Fibroblast of the aortic adventitia (primary cell): ENCODE data around the gene ZFYVE28. TPM values are rescaled to one million over a fixed set of nuclear protein-coding genes. Genes with fewer than 3 reads are reported as not detected.

Experiments used
- DNase-seq: peaks from one replicate; pipeline ENCODE4 v3.0.0-alpha.2; 2010; ENCODE audit warnings: low read depth
- H3K4me3 ChIP-seq: 2 replicates; pipeline ENCODE4 v1.5.1; 2011; ENCODE audit warnings: low read depth, mild to moderate bottlenecking, control low read depth, low read length, moderate library complexity
- CTCF ChIP-seq: IDR thresholded peaks from 2 replicates; pipeline ENCODE4 v1.5.1; 2011; ENCODE audit warnings: mild to moderate bottlenecking, low read length, control low read depth, inconsistent platforms; ENCODE audit not compliant: insufficient read depth
- total RNA-seq: library from RNA; depleted of rRNA; stranded (reverse); fragments of >200 nt; gene quantifications from 2 replicates; pipeline ENCODE4 v1.2.3, GENCODE V29; 2012; ENCODE audit warnings: low replicate concordance

The ZFYVE28 gene
- total RNA-seq, 1 donor, result 14.0 TPM

- DNase-seq, result no peak
- no peak for TF ChIP-seq CTCF
- H3K4me3 ChIP-seq, result no peak overlapping the region
Observed at GRCh38 chr4:2450394-2451035, 32.1 kb upstream of the ZFYVE28 start.

- no peak for DNase-seq
- H3K4me3 ChIP-seq, result no peak overlapping the region
- TF ChIP-seq CTCF, result no peak
Observed at GRCh38 chr4:2449511-2450392, 31.3 kb upstream of the ZFYVE28 start.

GRCh38 chr4:2449051-2449450, 30.6 kb upstream of the ZFYVE28 start:
- DNase-seq, result no peak
- no peak overlapping the region for H3K4me3 ChIP-seq
- TF ChIP-seq CTCF, result no peak

GRCh38 chr4:2448589-2448988, 30.1 kb upstream of the ZFYVE28 start:
- no peak for DNase-seq
- no peak overlapping the region for H3K4me3 ChIP-seq
- TF ChIP-seq CTCF, result no peak

GRCh38 chr4:2446656-2447564, 28.5 kb upstream of the ZFYVE28 start:
- no peak for TF ChIP-seq CTCF
- no peak overlapping the region for H3K4me3 ChIP-seq
- DNase-seq, result no peak

- TF ChIP-seq CTCF, result no peak
- DNase-seq, result no peak
- no peak overlapping the region for H3K4me3 ChIP-seq
Observed at GRCh38 chr4:2445571-2445970, 27.1 kb upstream of the ZFYVE28 start.
